Fibroblast of peridontal ligament (primary cell): ENCODE results near the gene PDK2.

ENCODE experiments used
- DNase-seq: peaks from one replicate; pipeline ENCODE4 v3.0.0-alpha.2; 2010; ENCODE audit errors: extremely low read depth

The PDK2 gene

DNA sequence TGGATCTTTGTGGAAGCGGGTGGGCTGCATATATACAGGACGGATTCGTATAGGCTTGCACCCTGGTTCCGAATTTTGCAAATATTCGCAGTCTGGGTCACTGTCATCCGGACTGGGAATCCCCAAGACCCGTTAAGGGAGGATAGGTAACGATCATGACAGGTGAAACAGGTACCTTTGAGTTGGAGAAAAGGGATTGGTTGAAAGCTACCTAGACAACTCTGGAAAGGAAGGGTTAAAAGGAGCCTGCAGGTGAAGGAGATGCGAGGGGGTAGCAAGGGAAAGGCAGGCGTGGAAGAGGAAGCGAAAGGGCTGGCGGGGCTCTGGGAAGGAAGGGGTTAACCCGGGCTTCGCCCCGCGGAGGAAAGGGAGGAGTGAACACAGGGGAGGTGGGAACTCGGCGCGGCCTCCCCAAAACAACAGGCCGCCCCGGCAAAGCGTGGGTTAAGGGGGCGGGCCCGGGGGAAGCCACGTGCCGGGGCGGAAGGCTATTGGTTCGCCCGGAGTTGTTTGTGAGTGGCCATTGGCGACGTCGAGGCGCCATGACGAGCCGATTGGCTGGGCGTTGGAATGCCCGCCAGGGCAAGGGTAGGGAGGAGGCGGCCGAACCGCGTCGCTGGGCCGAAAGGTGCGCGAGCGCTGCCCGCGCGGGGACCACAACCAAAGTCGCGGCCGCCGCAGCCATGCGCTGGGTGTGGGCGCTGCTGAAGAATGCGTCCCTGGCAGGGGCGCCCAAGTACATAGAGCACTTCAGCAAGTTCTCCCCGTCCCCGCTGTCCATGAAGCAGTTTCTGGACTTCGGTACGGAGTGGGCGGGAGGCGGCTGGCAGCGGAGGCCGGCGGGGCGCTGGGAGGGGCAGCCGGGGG, at the start of gene PDK2:
TSS of gene PDK2 (plus strand) at position 599 of the 867 bp plus-strand sequence. CDS start at position 684, 85 bp downstream.
- peak; percentile 93 for DNase-seq

DNA sequence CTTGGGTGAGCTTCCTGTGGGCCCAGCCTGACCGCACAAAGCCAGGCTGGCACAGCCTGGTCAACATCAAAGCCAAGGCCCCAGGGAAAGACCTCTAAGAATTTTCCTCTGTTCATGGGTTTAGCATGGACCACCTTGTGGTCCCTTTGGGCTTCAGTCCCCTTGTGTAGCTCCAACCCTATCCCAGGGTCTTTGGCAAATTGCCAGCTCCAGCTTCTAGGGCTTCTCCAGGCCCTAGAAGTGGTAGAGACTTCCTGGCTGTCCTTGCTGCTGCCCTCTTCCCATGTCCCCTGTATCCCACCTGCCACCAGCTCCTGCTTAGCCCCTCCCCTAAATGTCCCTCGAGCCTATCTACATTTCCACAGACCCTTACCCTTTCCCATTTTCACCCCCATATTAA, 49.0 kb upstream of the PDK2 start:
- no peak for DNase-seq

DNA sequence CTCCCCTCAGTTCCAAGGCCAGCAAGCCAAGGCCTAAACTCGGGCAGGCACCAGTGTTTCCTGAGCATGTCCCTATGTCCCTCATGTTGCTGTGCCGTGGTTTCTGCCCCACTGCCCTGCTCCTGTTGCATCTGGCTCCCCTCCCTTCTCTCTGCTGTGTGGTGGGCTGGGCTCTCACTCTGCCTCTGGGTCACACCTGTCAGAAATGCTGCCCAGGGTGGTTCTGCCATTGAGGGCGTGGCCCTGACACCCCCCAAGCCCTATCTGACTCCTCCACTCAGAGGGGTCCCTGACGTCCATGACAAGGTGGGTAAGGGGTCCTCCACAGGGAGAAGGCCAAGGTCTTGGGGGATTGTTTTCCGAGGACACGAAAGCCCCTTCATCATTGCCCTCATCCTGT, 48.5 kb upstream of the PDK2 start:
- DNase-seq = no peak

DNA sequence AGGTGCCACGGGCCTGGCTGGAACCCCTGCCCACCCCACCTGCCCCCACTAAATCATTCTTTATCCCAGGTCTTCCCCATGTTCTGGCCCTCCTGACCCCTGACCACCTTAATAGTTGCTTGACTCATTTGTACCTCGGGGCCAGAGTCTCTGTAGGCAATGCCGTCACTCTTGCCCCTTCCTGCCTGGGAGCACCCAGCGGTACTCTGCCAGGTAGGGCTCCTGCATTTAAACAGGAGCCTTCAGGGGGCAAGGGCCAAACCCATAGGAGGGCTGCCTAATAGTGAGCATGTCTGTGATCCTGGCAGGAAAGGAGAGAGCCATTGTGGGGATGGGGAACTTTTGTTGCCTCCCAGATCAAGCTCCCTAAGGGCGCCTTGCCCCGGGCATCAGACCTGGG, 48.1 kb upstream of the PDK2 start:
- no peak for DNase-seq

DNA sequence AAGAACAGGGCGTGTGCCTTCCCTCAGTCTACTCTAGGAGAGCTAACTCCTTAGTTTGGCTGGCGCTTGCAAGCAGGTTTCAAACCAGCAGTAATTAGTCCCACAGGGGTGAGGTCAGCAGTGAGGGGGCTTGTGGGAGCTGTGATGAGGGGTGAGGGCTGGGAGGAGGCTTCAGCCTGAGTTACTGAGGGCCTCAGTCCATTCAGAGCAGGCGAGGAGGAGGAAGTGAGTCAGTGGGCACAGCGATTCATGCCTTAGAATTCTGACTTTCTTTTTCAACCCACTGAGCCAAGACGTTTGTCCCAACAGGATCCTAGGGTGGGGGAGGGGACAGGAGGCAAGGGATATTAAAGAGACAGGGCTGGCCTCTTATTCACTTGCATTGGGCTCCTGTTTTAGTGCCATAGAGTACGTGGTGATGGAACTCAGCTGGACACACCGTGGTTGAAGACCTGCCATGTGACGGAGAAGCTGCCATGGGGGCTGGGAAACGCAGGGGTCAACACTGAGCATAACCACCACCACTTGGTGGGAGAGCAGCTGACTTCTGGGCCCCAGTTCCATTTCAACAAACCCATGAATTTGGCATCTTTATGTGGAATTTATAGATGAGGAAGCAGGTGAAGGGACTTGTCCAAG, 47.5 kb upstream of the PDK2 start:
- DNase-seq = peak; percentile 49

DNA sequence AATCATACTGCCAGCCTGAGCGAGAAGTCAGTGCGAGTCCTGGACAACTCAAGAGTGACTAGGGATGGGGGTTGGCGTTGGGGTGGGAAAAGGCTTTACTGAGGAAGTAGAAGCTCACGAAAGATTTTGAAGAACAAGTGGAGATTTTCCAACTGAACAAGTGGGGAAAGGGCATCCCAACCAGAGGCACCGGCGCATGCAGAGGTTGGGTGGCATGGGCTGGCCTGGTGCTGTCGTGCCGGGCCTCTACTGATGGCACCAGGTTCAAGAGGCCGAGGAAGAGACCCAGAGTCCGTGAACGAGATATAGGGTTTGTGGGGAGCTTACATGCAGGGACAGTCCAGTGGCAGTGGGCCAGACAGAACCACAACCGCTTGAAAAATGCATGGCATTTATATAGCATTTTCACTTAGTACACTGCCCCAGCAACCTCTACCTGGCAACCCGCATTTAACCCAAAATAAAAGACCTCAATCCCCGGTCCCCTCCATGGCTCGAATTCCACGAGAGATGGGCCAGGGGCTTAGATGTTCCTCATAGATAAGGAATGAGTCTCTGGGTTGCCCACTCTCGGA, 46.9 kb upstream of the PDK2 start:
- no peak for DNase-seq

DNA sequence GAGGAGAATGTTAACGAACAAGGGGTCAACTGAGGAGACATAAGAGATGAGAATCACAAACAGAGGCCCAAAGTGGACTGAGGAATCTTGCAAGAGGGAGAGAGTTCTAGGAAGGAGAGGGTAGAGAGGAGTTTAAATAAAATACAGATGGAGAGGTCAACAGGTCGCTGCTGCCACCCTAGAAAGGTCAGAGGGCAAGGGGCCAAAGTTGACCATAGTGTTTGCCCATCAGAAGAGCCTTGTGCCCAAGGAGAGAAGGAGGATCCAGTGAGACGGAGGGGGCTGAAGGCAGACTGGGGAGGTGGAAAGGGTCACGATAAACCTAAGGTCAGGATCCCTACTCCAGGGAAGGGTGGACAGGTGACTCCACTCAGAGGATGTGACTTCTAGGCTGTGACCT, 46.2 kb upstream of the PDK2 start:
- no peak for DNase-seq

DNA sequence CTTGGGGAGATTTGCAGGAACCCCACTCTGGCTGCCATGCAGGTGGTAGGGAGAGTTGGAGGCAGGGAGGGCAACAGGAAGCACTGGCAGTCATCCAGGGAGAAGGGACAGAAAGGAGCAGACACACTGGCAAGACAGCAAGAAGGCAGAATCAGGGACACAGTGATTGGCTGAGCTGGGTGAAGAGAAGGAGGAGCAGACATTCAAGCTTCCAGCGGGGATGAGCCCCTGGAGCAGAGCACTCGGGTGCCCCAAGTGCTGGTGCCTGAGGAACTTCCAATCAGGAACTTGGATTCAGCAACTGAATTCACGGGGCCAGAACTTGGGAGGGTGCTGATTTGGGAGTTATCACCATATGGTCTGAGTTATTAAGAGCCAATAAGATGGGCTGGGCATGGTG, 45.5 kb upstream of the PDK2 start:
- DNase-seq = no peak

DNA sequence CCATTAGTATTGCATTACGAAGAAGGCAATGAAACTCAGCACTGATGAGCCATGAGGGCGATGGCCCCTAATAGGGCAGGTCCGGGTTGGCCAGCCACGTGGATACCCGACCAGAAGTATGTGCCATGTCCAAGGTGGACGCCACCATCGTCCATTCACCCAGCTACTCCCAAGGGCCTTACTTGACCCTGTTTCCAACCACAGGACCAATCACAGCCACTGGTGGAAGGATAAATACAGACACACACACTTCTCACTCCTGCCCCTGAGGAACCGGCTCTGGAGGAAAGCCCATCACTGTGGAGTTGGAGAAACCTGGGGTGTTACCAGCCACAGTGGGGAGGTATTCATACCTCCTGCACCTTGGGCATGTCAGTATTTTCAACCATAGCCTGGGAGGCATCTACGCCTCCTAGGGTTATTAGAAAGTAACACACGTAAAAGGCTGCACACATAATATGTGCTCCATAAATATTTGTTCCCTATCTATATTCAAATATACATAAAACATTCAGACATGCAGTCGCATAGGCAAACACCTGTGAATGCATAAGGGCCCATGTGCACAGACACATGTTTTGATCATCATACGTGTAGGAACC, 44.6 kb upstream of the PDK2 start:
- no peak for DNase-seq

DNA sequence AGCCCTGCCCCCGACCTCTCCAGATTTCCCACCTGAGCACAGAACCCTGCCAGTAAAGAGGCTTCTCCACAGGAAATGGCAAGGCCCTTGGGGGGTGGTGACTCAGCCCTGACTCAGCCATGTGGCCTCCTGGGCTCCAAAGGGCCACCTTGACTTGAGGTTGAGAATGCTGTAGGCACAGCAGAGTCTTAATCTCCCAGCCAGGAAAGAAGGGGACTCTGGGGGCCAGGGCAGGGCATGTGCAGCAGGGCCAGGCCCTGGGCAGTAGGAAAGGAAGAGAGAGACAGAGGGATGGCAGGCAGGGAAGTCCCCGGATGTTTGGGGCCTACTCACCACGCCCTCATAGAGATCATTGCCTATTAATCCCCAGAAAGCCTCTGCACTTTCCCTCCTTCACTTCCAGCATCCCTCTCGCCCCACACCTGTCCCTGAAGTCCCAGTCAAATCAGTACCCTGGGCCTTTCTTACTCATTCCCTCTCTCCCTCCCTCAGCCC, 44.0 kb upstream of the PDK2 start:
- DNase-seq = peak; percentile 34

DNA sequence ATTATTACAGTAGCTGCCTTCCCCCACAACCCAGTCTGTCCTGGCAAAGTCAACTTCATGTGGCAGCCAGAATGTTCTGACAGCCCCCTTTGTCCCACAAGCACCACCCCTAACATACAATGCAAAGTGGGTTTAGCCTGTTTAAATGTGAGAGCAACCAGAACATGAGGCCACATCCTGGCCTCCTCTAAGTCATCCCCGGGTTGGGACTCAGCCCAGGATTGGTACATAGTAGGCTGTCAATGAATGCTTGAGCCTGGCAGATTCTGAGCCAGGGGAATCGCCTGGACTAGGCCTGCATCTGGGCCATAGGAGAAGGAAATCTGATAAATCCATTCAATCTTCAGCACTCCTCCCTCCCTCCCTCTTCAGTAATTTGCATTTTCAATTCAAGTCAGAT, 43.5 kb upstream of the PDK2 start:
- DNase-seq = no peak

DNA sequence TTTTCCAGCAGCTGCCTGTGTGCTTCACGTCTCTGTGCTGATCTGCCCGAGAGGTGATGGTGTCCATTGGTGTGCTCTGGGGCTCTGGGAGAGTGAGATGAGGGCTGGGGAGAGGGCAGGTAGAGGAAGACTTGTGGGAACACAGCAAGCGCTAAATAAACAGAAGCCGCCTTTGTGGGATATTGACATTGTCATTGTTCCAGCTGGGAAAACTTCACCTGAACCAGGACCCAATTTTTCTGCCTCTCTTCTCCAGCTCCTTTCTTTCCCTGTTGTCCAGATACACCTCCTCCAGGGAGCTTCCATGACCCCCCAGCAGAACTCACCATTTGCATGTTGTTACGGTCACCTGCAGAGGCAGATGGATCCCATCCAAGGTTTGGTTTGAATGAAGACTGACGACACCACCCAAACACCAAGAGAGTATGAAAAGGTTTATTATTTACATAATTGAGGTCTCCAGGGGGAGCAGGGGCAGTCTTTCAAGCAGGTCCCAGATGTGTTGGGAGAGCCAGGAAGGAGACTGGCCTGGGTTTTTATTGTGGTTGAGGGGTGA, 42.8 kb upstream of the PDK2 start:
- DNase-seq = no peak

DNA sequence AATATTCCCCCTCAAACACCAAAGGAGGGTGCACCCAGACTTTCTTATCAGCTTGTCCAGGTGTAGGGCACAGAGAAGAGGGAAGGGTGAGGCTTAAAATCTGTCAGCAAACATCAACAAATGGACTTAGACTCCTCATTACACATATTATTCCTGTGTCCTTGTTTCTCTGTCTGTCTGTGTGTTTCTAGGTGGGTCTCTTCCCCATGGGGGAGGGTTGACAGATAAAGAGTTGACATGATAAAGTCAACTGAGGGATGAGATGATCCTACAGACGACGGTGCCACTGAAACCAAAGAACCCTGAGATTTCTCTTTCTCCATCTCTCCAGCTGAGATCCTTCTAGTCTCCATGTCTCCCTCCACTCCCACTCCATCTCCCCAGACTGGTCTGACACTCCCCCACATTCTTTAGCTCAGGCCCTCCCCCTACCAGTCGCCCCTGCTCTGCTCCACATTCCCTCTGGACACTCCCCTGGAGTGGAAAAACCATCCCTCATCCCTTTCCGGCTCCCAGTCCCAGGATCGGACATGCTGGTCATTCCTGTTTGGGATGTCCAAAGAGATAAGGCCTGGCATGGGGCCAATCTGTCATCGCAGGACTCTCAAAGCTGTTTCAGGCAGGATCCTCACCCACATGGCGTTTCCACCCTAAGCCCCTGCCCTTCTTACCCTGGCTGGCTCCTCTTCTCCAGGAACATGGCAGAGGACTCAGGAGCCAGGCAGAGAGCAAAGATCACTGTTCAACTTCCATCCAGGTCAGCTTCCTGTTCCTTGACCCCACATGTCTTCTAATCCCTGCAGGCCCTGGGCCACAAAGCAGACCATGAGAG, 42.1 kb upstream of the PDK2 start:
- no peak for DNase-seq

DNA sequence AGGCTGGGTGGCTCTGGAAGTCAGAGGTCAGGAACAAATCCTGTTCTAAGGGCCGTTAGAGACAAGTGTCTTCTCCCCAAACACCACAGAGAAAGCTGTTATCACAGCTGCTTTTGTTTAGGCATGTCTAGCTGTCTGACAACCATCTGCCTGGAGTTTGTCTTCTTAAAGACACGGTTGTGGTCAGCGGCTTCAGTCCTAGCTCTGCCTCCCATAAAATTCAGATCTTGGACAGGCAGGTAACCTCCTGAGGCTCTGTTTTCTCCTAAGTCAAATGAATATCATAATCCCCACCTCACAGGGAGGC, 41.5 kb upstream of the PDK2 start:
- peak; percentile 38 for DNase-seq

DNA sequence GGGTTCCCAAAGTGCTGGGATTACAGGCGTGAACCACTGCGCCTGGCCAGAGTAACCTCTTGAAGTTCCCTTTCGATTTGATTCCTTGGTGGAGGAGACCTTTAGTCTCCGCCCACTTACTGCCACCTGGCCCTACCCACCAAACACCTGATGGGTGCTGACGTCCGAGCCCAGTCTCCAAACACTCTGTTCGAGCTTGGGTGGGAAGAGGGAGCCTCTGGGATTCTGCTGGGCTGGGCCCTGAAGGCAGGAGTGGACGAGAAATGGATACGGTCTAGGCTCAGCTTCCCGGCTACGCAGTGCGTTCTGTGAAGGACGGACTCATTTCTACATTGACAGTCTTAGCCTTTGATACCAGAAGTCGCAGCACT, 40.1 kb upstream of the PDK2 start:
- DNase-seq = peak; percentile 37

DNA sequence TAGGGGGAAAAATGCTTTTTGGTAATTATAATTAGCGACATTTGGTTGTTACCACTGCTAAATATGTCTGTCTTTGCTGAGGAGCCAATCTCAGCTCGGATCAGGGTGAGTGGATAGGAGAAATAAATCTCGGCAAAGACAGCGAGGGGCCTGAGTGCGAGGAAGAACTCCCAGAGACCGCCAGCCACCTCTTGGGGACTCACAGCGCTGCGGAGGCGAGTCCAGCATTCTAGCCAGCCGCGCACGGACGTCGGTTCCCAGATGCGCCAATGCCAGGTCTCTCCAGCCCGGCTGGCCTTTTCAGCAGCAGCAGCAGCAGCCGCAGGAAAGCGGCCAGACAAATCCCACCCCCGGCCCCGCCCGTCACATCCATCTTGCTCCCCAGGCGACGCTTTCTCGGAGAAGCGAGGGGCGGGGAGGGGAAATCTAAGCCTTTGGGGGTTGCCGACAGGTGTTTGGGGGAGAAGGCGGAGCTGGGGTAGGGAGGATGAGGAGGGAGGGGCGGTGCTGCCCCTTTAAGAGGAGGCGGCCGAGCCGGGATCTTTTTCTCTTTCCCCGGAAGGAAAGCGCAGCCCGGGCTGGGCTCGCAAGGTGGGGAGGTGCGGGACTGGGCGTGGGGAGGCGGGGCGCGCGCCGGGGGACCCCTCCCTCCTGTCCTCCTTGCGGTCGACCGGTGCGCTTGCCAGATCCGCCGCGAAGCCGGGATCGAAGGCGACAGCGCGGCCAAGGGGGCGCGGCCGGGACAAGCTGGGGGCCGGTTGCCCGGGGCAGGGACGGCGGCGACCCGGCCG, 39.5 kb upstream of the PDK2 start, which contains the start of gene ITGA3:
TSS of gene ITGA3 (plus strand) at position 685 of the 791 bp plus-strand sequence. CDS start 330 bp downstream, outside the sequence.
- DNase-seq = peak; percentile 69

DNA sequence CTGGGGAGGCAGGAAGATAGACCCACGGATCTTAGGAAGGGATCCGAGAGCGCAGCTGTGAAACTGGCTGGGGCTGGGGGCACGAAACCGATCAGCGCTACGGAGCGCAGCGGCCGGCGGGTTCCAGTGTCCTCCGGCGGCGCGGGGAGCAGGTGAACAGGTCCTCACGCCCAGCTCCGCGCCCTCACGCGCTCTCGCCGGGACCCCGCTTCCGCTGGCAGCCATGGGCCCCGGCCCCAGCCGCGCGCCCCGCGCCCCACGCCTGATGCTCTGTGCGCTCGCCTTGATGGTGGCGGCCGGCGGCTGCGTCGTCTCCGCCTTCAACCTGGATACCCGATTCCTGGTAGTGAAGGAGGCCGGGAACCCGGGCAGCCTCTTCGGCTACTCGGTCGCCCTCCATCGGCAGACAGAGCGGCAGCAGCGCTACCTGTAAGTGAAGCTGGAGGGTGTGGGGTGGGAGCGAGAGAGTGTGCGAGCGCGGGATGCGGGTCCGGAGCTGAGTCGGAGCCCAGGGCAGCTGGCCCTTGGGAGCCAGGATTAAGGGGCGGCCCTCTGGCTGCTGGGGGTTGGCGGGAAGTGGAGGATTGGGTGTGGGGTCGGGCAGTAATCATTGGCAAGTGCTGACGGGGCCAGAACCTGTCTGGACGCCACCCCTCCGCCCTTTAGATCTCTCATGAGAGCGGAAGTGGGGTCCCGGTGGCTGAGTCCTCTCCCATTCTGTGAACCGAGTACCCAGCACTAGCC, 38.8 kb upstream of the PDK2 start:
- peak; percentile 39 for DNase-seq

DNA sequence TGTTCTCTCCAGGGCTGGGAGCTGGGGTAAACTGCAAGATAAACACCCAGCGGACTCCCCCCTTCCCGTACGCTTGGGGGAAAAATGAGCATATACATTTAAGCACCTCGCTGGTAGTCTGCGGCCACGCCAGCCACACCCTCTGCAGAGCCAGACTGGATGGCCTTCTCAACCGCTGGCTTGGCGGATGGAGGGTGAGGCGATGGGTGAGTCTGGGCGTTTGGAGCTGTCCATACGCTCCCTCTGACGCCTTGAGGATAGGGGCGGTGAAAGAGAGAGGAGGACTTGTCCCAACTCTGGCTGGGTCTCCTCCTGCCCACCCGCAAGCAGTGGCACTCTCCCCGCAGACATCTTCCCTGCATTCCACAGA, 38.2 kb upstream of the PDK2 start:
- DNase-seq = peak; percentile 37

DNA sequence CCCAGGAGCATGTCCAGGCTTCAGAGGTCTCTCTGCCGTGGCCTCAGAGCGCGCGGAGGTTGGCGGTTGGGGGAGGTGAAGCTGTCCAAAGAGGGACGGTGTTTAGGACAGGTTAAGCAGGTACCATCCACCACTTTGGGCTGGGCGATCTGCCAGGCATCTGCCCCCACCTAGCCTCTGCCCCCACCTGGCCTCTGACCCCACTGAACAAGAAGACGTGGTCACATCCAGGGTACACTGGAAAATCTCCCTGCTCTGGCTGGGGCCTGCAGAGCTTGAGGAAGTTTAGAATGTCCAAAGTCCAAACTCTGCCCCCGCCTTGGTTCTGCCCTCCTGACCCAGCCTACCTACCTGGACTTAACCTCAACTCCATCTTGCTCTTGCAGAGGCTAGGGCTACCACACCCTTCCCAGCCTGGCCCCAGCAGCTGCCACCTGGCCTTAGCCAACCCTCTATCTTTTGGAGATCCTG, 37.6 kb upstream of the PDK2 start:
- DNase-seq = no peak
